ENCODE data around the gene EML4. TPM values are rescaled to one million over a fixed set of nuclear protein-coding genes. Genes with fewer than 3 reads are reported as not detected.

EML4 gene
- total RNA-seq, 1 experiment from 2014 or later = 68.2 TPM

- no peak for TF ChIP-seq CTCF (IDR thresholded peaks at IDR 0.05; ENCODE audit: unreplicated experiment)
- intact Hi-C loops (cut with micrococcal nuclease; ENCODE audit: unreplicated experiment) = no loop called here
- Mint-ChIP-seq H3K9me3 (ENCODE audit: low read depth, unreplicated experiment) (no peaks in the 10 kb centered on the region), H3K27me3 (ENCODE audit: unreplicated experiment) (no peaks in the 10 kb centered on the region), H3K4me3 (ENCODE audit: low read depth, unreplicated experiment) (no peak overlapping the region), H3K4me1 (ENCODE audit: low read depth, unreplicated experiment) (peaks cover 32% of the 10 kb centered on the region), H3K36me3 (ENCODE audit: insufficient read depth, unreplicated experiment) (no peaks in the 10 kb centered on the region), H3K27ac (ENCODE audit: unreplicated experiment) (no peak overlapping the region)
- no peak for DNase-seq
- BruUV-seq (replicated peaks) = no TSS peak
- CTCF ChIA-PET = no interaction called here
Observed at GRCh38 chr2:42184346-42184745, 15.2 kb downstream of the EML4 start.

- no peak for DNase-seq
- no peak overlapping the region for H3K27ac Mint-ChIP-seq (ENCODE audit: unreplicated experiment)
- peaks cover 38% of the 10 kb centered on the region for H3K4me1 Mint-ChIP-seq (ENCODE audit: low read depth, unreplicated experiment)
- TF ChIP-seq CTCF (IDR thresholded peaks at IDR 0.05; ENCODE audit: unreplicated experiment) = no peak
- BruUV-seq (replicated peaks) = no TSS peak
- no peaks in the 10 kb centered on the region for H3K27me3 Mint-ChIP-seq (ENCODE audit: unreplicated experiment)
- no peaks in the 10 kb centered on the region for H3K36me3 Mint-ChIP-seq (ENCODE audit: insufficient read depth, unreplicated experiment)
- intact Hi-C loops (cut with micrococcal nuclease; ENCODE audit: unreplicated experiment) = no loop called here
- H3K4me3 Mint-ChIP-seq (ENCODE audit: low read depth, unreplicated experiment) = no peak overlapping the region
- H3K9me3 Mint-ChIP-seq (ENCODE audit: low read depth, unreplicated experiment) = no peaks in the 10 kb centered on the region
- CTCF ChIA-PET = no interaction called here
Observed at GRCh38 chr2:42185220-42185921, 16.2 kb downstream of the EML4 start.

- DNase-seq = no peak
- H3K4me1 Mint-ChIP-seq (ENCODE audit: low read depth, unreplicated experiment) = peaks cover 47% of the 10 kb centered on the region
- CTCF ChIA-PET = no interaction called here
- intact Hi-C loops (cut with micrococcal nuclease; ENCODE audit: unreplicated experiment) = loop anchor here (2.0 kb wide), 1 partner anchor 16 kb away; no protein-coding TSS in a partner anchor
- no peaks in the 10 kb centered on the region for H3K9me3 Mint-ChIP-seq (ENCODE audit: low read depth, unreplicated experiment)
- no peak for TF ChIP-seq CTCF (IDR thresholded peaks at IDR 0.05; ENCODE audit: unreplicated experiment)
- no peaks in the 10 kb centered on the region for H3K27me3 Mint-ChIP-seq (ENCODE audit: unreplicated experiment)
- H3K27ac Mint-ChIP-seq (ENCODE audit: unreplicated experiment) = no peak overlapping the region
- no peaks in the 10 kb centered on the region for H3K36me3 Mint-ChIP-seq (ENCODE audit: insufficient read depth, unreplicated experiment)
- no peak overlapping the region for H3K4me3 Mint-ChIP-seq (ENCODE audit: low read depth, unreplicated experiment)
- BruUV-seq (replicated peaks) = no TSS peak
Observed at GRCh38 chr2:42186366-42186765, 17.2 kb downstream of the EML4 start.

- TF ChIP-seq CTCF (IDR thresholded peaks at IDR 0.05; ENCODE audit: unreplicated experiment) = no peak
- Mint-ChIP-seq H3K4me3 (ENCODE audit: low read depth, unreplicated experiment) (no peak overlapping the region), H3K27me3 (ENCODE audit: unreplicated experiment) (no peaks in the 10 kb centered on the region), H3K27ac (ENCODE audit: unreplicated experiment) (no peak overlapping the region), H3K9me3 (ENCODE audit: low read depth, unreplicated experiment) (no peaks in the 10 kb centered on the region), H3K36me3 (ENCODE audit: insufficient read depth, unreplicated experiment) (no peaks in the 10 kb centered on the region), H3K4me1 (ENCODE audit: low read depth, unreplicated experiment) (peaks cover 54% of the 10 kb centered on the region)
- BruUV-seq (replicated peaks) = no TSS peak
- CTCF ChIA-PET = no interaction called here
- DNase-seq = no peak
- intact Hi-C loops (cut with micrococcal nuclease; ENCODE audit: unreplicated experiment) = loop anchor here (2.0 kb wide), 1 partner anchor 16 kb away; no protein-coding TSS in a partner anchor
Observed at GRCh38 chr2:42186945-42187632, 17.9 kb downstream of the EML4 start.

Measured in Calu3 (cell line).